ENCODE data around the gene ARPP21. TPM values are rescaled to one million over a fixed set of nuclear protein-coding genes. Genes with fewer than 3 reads are reported as not detected.

The ARPP21 gene
- total RNA-seq, 2 experiments from 2014 or later: 1.0 to 1.1 TPM

GRCh38 chr3:35787936-35788335 is 148.6 kb downstream of the ARPP21 start:
- CTCF ChIA-PET (ENCODE audit: unreplicated experiment): interaction anchor here (0.7 kb wide), 1 partner anchor 11 kb away, joined by 3 read pairs; no protein-coding TSS in a partner anchor
- Histone ChIP-seq H3K9me3 (ENCODE audit: low read length) (no peaks in the 10 kb centered on the region), H3K9me2 (ENCODE audit: insufficient read depth, low read length) (no peaks in the 10 kb centered on the region), H3K4me1 (ENCODE audit: insufficient read depth, low read length, poor library complexity, severe bottlenecking) (peaks cover 20% of the 10 kb centered on the region), H3K27ac (ENCODE audit: low read depth, low read length, poor library complexity, severe bottlenecking) (no peak overlapping the region), H2AFZ (ENCODE audit: low read length) (peak overlapping the region; percentile 51; the same call in 1 of the 2 replicates), H3K79me2 (ENCODE audit: insufficient read depth, low read depth, low read length) (no peaks in the 10 kb centered on the region), H3K36me3 (ENCODE audit: insufficient read depth, low read length) (no peaks in the 10 kb centered on the region), H4K20me1 (ENCODE audit: insufficient read depth, low read length) (no peaks in the 10 kb centered on the region), H3K4me2 (ENCODE audit: low read length) (no peak overlapping the region), H3K4me3 (ENCODE audit: low read depth, low read length, poor library complexity, severe bottlenecking) (no peak overlapping the region)
- POLR2A ChIA-PET: interaction anchor here (0.6 to 1.4 kb wide), 8 partner anchors 12 to 602 kb away, joined by 3 to 6 read pairs (median 4); no protein-coding TSS in a partner anchor
- no peak for DNase-seq (ENCODE audit: low spot score)
- intact Hi-C loops (cut with micrococcal nuclease; ENCODE audit: unreplicated experiment): no loop called here
- TF ChIP-seq CTCF (conservative IDR thresholded peaks at IDR 0.05; ENCODE audit: low read length): no peak
- no peak for TF ChIP-seq EZH2phosphoT487 (IDR thresholded peaks at IDR 0.05; ENCODE audit: borderline replicate concordance, low read depth, low read length)
- BruUV-seq (replicated peaks): no TSS peak

- BruUV-seq (replicated peaks): no TSS peak
- intact Hi-C loops (cut with micrococcal nuclease; ENCODE audit: unreplicated experiment): no loop called here
- TF ChIP-seq CTCF (conservative IDR thresholded peaks at IDR 0.05; ENCODE audit: low read length): no peak
- no peak for TF ChIP-seq EZH2phosphoT487 (IDR thresholded peaks at IDR 0.05; ENCODE audit: borderline replicate concordance, low read depth, low read length)
Measured at GRCh38 chr3:35789042-35789831, 149.9 kb downstream of the ARPP21 start.

DNA sequence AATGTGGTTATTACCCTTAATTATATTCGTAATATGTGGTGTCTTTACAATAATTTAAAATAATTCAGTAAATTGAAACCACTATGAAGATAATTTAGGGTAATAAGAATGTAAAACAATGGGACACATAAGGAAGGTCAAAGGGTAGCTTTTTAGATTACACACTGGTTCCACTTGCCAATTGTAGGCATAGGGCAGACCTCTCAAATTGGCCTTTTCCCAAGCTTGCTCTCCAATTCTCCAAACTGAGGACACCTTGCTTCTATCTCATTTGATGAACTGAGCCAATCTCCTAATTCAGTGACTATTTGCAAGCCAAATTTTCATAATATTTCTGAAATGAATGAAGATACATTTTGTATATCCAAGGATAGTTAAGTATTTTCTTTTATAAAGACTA is 151.4 kb downstream of the ARPP21 start:
- ChIA-PET POLR2A (interaction anchor here (0.5 to 2.5 kb wide), 6 partner anchors 11 to 613 kb away, joined by 3 to 12 read pairs (median 4); no protein-coding TSS in a partner anchor), CTCF (ENCODE audit: unreplicated experiment) (no interaction called here)
- no TSS peak for BruUV-seq (replicated peaks)
- no peak for TF ChIP-seq EZH2phosphoT487 (IDR thresholded peaks at IDR 0.05; ENCODE audit: borderline replicate concordance, low read depth, low read length)
- TF ChIP-seq CTCF (conservative IDR thresholded peaks at IDR 0.05; ENCODE audit: low read length): no peak
- DNase-seq (ENCODE audit: low spot score): no peak
- intact Hi-C loops (cut with micrococcal nuclease; ENCODE audit: unreplicated experiment): no loop called here
- Histone ChIP-seq H3K9me3 (ENCODE audit: low read length) (no peaks in the 10 kb centered on the region), H3K4me2 (ENCODE audit: low read length) (no peak overlapping the region), H3K79me2 (ENCODE audit: insufficient read depth, low read depth, low read length) (no peaks in the 10 kb centered on the region), H3K4me3 (ENCODE audit: low read depth, low read length, poor library complexity, severe bottlenecking) (no peak overlapping the region), H3K4me1 (ENCODE audit: insufficient read depth, low read length, poor library complexity, severe bottlenecking) (peaks cover 13% of the 10 kb centered on the region), H3K9me2 (ENCODE audit: insufficient read depth, low read length) (no peaks in the 10 kb centered on the region), H2AFZ (ENCODE audit: low read length) (no peak overlapping the region), H3K36me3 (ENCODE audit: insufficient read depth, low read length) (no peaks in the 10 kb centered on the region), H4K20me1 (ENCODE audit: insufficient read depth, low read length) (no peaks in the 10 kb centered on the region), H3K27ac (ENCODE audit: low read depth, low read length, poor library complexity, severe bottlenecking) (no peak overlapping the region)

More at GRCh38 chr3:35789042-35789831, 149.9 kb downstream of the ARPP21 start:
- DNase-seq (ENCODE audit: low spot score): no peak
- H3K4me1 ChIP-seq (ENCODE audit: insufficient read depth, low read length, poor library complexity, severe bottlenecking): peaks cover 20% of the 10 kb centered on the region
- no peaks in the 10 kb centered on the region for H3K9me2 ChIP-seq (ENCODE audit: insufficient read depth, low read length)
- no peak overlapping the region for H3K4me2 ChIP-seq (ENCODE audit: low read length)
- no peak overlapping the region for H3K4me3 ChIP-seq (ENCODE audit: low read depth, low read length, poor library complexity, severe bottlenecking)
- CTCF ChIA-PET (ENCODE audit: unreplicated experiment): no interaction called here
- no peak overlapping the region for H3K27ac ChIP-seq (ENCODE audit: low read depth, low read length, poor library complexity, severe bottlenecking)
- H3K9me3 ChIP-seq (ENCODE audit: low read length): no peaks in the 10 kb centered on the region
- H3K79me2 ChIP-seq (ENCODE audit: insufficient read depth, low read depth, low read length): no peaks in the 10 kb centered on the region
- peak overlapping the region; percentile 49; the same call in 1 of the 2 replicates for H2AFZ ChIP-seq (ENCODE audit: low read length)
- POLR2A ChIA-PET: interaction anchor here (0.5 to 2.5 kb wide), 2 partner anchors 9 to 42 kb away, joined by 5 to 12 read pairs; no protein-coding TSS in a partner anchor
- no peaks in the 10 kb centered on the region for H4K20me1 ChIP-seq (ENCODE audit: insufficient read depth, low read length)
- no peaks in the 10 kb centered on the region for H3K36me3 ChIP-seq (ENCODE audit: insufficient read depth, low read length)

Measured in OCI-LY7 (cell line).